ENCODE measurements around the gene INO80B.

DNA sequence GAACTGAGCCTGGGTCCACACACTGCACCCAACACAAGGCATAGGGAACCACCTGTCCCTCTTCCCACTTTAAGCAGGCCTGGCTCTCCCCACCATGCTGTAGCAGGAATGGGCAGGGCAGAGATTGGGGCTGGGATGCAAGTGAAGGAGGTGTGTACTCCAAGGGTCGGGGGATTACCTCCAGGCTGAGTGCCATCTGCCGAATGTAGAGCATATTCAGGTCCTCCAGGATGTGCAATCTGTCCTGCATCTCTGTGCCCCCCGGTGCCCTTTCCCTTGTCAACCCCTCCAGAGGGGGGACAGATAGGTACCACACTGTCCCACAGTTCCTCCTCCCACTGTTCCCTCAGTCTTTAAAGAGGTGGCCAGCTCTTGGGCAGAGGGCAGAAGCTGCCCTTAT, 15.5 kb upstream of the INO80B start:
- TF ChIP-seq, protein P1, sequence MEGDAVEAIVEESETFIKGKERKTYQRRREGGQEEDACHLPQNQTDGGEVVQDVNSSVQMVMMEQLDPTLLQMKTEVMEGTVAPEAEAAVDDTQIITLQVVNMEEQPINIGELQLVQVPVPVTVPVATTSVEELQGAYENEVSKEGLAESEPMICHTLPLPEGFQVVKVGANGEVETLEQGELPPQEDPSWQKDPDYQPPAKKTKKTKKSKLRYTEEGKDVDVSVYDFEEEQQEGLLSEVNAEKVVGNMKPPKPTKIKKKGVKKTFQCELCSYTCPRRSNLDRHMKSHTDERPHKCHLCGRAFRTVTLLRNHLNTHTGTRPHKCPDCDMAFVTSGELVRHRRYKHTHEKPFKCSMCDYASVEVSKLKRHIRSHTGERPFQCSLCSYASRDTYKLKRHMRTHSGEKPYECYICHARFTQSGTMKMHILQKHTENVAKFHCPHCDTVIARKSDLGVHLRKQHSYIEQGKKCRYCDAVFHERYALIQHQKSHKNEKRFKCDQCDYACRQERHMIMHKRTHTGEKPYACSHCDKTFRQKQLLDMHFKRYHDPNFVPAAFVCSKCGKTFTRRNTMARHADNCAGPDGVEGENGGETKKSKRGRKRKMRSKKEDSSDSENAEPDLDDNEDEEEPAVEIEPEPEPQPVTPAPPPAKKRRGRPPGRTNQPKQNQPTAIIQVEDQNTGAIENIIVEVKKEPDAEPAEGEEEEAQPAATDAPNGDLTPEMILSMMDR (IDR thresholded peaks at IDR 0.05): no peak
- no peak for TF ChIP-seq EZH2 (IDR thresholded peaks at IDR 0.05)

Measured in neural progenitor cell (in vitro differentiated cells).